Psoas muscle (tissue), 8 donors: ENCODE measurements around the gene MVB12A. TPM values are rescaled to one million over a fixed set of nuclear protein-coding genes. Genes with fewer than 3 reads are reported as not detected.
A peak's percentile ranks its signal among the peaks of the same experiment; 100 is the strongest.

Source experiments
- ATAC-seq, 4 donors: fragments of 200-7000 bp; cut with Tn5 transposase; one replicate each; pipeline ENCODE4 v1.9.1; 2020; ENCODE audit warnings: moderate library complexity in 3 of 4, mild to moderate bottlenecking in 2 of 4
- DNase-seq, 2 donors: peaks; one replicate each; pipeline ENCODE4 v3.0.0-alpha.2; 2020
- H3K27ac ChIP-seq: fragments of 200-600 bp; one replicate; pipeline ENCODE4 v1.8.0; 2022
- H3K27me3 ChIP-seq, 3 donors: fragments of 200-600 bp in 1 of 3; one replicate each; pipeline versions ENCODE4 v1.6.1 to v1.8.0; 2013 to 2022; ENCODE audit warnings: low read length in 2 of 3, mild to moderate bottlenecking in 2 of 3, moderate library complexity in 1 of 3; ENCODE audit not compliant: insufficient read depth in 3 of 3
- H3K36me3 ChIP-seq, 2 donors: fragments of 200-600 bp in 1 of 2; one replicate each; pipeline versions ENCODE4 v1.6.1 to v1.8.0; 2013 to 2022; ENCODE audit warnings: low read depth in 1 of 2, mild to moderate bottlenecking in 1 of 2, moderate library complexity in 1 of 2; ENCODE audit not compliant: insufficient read depth in 1 of 2
- H3K4me1 ChIP-seq: fragments of 200-600 bp; one replicate; pipeline ENCODE4 v1.8.0; 2022
- H3K4me3 ChIP-seq: fragments of 200-600 bp; one replicate; pipeline ENCODE4 v1.8.0; 2022; ENCODE audit warnings: mild to moderate bottlenecking
- H3K9me3 ChIP-seq: fragments of 200-600 bp; one replicate; pipeline ENCODE4 v1.8.0; 2022
- CTCF ChIP-seq: fragments of 200-600 bp; IDR thresholded peaks from one replicate; pipeline ENCODE4 v1.8.0; 2022; ENCODE audit warnings: antibody characterized with exemption
- WGBS, 3 donors: extraction: QIAGEN DNeasy Blood & Tissue Kit; methylation state at CpG; one replicate each; pipeline versions ENCODE4 v1.1.6 to v1.1.7; 2013; 5-methylcytosine and 5-hydroxymethylcytosine counted together
- intact Hi-C, 2 donors: fragments of 100-400 bp; cut with DNase I; formaldehyde crosslinking; loops; one replicate each; pipeline versions ENCODE4 v1.11.0 to v1.14.2; 2022
- polyA plus RNA-seq, 3 donors: library from polyadenylated mRNA; stranded (reverse); fragments of 200-250 nt; gene quantifications; one replicate each; pipeline ENCODE4 v1.2.3, GENCODE V29; 2013
- total RNA-seq, 4 donors: library from RNA; stranded (reverse); fragmentation: NEBNext Ultra II Directional in 2 of 4; extraction: Animal tissue kit (Norgen Biotek cat#: 25700) in 2 of 4; gene quantifications; one replicate each; pipeline versions ENCODE4 v1.2.1 to v1.2.4, GENCODE V29; 2021 to 2023
- donor health status: healthy with polysubstance abuse.
- donor health status: DM: no; HTN: no; CAD: no; lungs with moderate emphysema.
- donor health status: Bipolar disorder and iron deficiency.
- donor health status: healthy.
- donor health status: DM: yes; HTN: yes; CAD: no.
- donor health status: DM: no; HTN: no; CAD: no.
- donor health status: DM: no; HTN: no; CAD: no.
- donor health status: DM: yes; HTN: yes; CAD: no.

Gene MVB12A
- total and polyA plus RNA-seq, 7 donors: 15.6 to 79.7 (median 23.7) TPM

- intact Hi-C loops: loop anchor here in 1 of 2 donors (2.0 kb wide), 1 partner anchor 72 kb away; no protein-coding TSS in a partner anchor
These were observed 24.9 kb upstream of the MVB12A start for GRCh38 chr19:17394891-17395415.

GRCh38 chr19:17398902-17399527 lies 20.8 kb upstream of the MVB12A start:
- DNase-seq: no peak
- peaks cover 0 to 24% (median 3%) of the 10 kb centered on the region in 3 donors for H3K27me3 ChIP-seq
- H3K9me3 ChIP-seq: no peaks in the 10 kb centered on the region
- intact Hi-C loops: no loop called here
- TF ChIP-seq CTCF: no peak
- no peak for ATAC-seq
- WGBS, 3 donors: 53 to 63% (median 59%) methylated on average over 7 to 8 of the region's 8 CpGs
- H3K27ac ChIP-seq: no peak overlapping the region
- H3K4me1 ChIP-seq: no peaks in the 10 kb centered on the region
- no peaks in the 10 kb centered on the region for H3K36me3 ChIP-seq
- H3K4me3 ChIP-seq: no peak overlapping the region

More at GRCh38 chr19:17394891-17395415, 24.9 kb upstream of the MVB12A start:
- Histone ChIP-seq H3K9me3 (no peaks in the 10 kb centered on the region), H3K27ac (no peak overlapping the region), H3K4me3 (no peak overlapping the region), H3K27me3 (peaks cover 0 to 40% (median 11%) of the 10 kb centered on the region in 3 donors), H3K4me1 (peaks cover 5% of the 10 kb centered on the region), H3K36me3 (no peaks in the 10 kb centered on the region)
- ATAC-seq (peak in 2 of 4 donors; percentile 26 to 43), DNase-seq (peak; percentile 71 to 78)
- TF ChIP-seq CTCF: peak; percentile 63
- WGBS, 3 donors: 19 to 25% (median 22%) methylated on average over 17 to 19 of the region's 19 CpGs

DNA sequence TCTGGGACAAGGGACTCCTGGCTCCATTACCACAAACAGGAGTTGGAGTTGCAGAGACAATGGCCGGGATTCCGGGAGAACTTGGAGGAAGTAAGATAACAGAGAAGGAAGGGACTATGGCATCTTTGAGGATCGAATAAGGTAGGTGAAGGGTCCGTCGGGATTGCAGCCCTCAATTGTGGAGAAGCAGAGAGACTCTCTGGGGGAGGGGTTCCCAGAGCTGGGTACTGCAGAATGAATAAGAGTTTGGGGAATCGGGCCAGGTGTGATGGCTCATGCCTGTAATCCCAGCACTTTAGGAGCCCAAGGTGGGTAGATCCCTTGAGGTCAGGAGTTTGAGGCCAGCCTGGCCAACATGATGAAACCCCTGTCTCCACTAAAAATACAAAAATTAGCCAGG lies 18.2 kb upstream of the MVB12A start:
- DNase-seq: no peak
- no peaks in the 10 kb centered on the region for H3K36me3 ChIP-seq
- no peak overlapping the region for H3K4me3 ChIP-seq
- H3K27ac ChIP-seq: no peak overlapping the region
- H3K27me3 ChIP-seq: peaks cover 0 to 11% (median 2%) of the 10 kb centered on the region in 3 donors
- no peak for TF ChIP-seq CTCF
- intact Hi-C loops: no loop called here
- ATAC-seq: no peak
- 73 to 86% (median 73%) methylated on average over 6 of the region's 6 CpGs for WGBS, 3 donors
- no peaks in the 10 kb centered on the region for H3K9me3 ChIP-seq
- H3K4me1 ChIP-seq: no peaks in the 10 kb centered on the region

DNA sequence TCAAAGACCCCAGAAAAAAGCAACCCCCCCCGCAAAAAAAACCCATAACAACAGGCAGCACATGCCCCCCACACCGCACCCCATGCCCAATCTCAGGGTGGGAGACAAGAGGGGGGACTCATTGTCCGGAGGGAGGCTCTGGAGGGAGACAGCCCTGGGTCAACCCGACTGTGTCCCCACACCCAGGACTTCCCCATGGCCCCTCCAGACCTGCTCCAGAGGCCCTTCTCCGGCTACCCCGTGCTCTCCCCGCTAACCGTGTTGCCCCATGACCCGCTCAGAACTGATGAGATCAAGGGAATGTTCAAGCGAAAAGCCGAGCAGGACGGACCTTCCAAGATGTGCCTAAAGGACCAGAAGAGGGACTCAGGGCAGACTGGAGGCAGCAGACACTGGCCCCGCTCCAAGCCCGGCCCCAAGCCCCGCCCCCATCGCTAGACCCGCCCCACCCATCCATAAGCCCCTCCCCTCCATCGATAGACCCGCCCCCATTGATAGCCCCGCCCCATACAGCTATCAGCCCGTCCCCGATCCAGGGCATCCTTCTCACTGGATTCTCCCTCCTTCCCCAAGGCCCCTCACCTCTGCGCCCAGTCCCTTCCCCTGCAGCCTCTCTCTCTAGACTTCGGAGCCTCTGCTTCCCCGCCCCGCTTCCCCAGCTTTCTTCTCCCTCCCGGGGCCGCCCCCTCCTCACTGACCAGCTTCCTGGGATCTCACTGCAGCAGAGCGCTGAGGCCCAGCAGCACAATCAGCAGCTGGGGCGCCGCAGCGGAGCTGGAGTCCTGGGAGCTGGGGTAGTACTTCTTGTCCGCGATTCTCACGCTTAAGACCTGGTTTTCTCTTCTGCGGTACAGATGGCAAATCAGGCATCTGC lies 16.6 kb upstream of the MVB12A start:
- Histone ChIP-seq H3K27me3 (peaks cover 0 to 11% (median 0%) of the 10 kb centered on the region in 3 donors), H3K27ac (no peak overlapping the region), H3K4me3 (peak overlapping the region; percentile 65), H3K4me1 (no peaks in the 10 kb centered on the region), H3K9me3 (no peaks in the 10 kb centered on the region), H3K36me3 (no peaks in the 10 kb centered on the region)
- no peak for TF ChIP-seq CTCF
- intact Hi-C loops: no loop called here
- DNase-seq (peak in 1 of 2 donors; percentile 44), ATAC-seq (peak; percentile 23 to 49 (median 44))
- WGBS, 3 donors: 36 to 42% (median 36%) methylated on average over 34 to 35 of the region's 36 CpGs
